Measurements from ENCODE around the gene CCDC12.
A peak's percentile ranks its signal among the peaks of the same experiment; 100 is the strongest.

CCDC12 gene

DNA sequence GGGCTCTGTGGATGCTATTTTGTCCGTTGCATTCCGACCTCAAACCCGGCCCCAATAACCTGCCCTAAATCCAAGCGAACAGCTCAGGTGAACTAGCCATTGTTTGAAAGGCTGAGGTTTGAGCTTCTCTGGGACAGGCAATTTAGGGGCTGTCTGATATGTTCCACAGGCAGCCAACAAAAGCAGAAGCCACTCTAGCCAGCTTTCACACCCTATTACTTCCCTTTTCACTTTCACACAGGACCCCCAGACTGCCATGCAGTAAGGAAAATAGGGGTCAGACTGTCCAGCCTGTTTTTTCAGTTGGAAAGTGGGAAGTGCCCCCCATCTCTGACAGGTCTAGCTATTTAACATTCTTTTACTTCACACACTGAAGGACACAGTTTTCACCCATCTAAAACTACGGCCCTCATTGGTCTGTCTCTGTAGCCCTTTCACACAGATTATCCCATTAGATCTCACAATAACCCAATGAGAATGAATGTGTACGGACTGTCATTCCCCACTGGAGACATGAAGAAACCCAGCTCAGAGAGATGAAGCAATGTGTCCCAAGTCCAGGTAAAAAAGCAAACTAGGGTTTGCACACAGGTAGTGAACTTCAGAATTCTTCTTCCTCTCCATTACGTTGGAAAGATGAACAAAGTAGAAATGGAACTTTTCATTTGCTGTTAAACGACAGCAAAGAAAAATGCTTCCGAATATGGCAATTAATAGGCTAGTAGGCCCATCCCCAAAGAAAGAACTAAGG is 1.9 kb downstream of the CCDC12 start:
- no peak for TF ChIP-seq CTCF (IDR thresholded peaks at IDR 0.05; ENCODE audit: extremely low read depth, missing control alignments)
- no peak for DNase-seq (ENCODE audit: low spot score)

DNA sequence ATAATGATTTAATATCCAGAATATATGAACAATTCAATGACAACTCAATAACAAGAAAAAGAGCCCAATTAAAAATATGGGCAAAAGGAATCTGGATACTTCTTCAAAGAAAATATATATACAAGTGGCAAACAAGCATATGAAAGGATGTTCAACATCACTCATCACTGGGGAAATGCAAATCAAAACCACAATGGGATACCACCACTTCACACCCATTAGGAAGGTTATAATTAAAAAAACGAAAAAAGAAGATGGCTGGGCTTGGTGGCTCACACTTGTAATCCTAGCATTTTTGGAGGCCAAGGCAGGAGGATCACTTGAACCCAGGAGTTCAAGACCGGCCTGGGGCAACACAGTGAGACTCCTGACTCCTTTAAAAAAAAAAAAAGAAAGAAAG is 4.1 kb downstream of the CCDC12 start:
- DNase-seq (ENCODE audit: low spot score): no peak
- TF ChIP-seq CTCF (IDR thresholded peaks at IDR 0.05; ENCODE audit: extremely low read depth, missing control alignments): no peak

- TF ChIP-seq CTCF (IDR thresholded peaks at IDR 0.05; ENCODE audit: extremely low read depth, missing control alignments): no peak
- peak; percentile 61 for DNase-seq (ENCODE audit: low spot score)
Measured at GRCh38 chr3:46971742-46972141, 4.8 kb downstream of the CCDC12 start.

DNA sequence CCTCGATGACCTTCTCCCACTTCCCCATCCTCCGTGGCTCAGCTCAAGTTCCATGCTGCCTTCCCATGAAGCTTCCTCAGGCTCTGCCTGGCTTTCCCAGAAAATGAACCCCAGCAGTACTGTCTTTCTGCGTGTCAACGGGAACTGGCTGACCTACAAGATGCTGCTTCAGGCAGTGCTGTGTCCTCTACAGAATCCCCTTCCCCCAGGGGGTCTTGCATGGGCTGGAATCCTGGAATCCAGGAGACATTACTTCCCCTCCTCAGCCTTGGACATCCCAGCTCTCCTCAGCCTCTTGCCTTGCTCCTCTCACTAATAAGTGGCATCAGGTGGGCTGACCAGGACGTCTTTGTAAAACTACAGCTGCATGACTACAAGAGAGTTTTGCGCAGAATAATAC is 5.4 kb downstream of the CCDC12 start:
- no peak for DNase-seq (ENCODE audit: low spot score)
- TF ChIP-seq CTCF (IDR thresholded peaks at IDR 0.05; ENCODE audit: extremely low read depth, missing control alignments): no peak

DNA sequence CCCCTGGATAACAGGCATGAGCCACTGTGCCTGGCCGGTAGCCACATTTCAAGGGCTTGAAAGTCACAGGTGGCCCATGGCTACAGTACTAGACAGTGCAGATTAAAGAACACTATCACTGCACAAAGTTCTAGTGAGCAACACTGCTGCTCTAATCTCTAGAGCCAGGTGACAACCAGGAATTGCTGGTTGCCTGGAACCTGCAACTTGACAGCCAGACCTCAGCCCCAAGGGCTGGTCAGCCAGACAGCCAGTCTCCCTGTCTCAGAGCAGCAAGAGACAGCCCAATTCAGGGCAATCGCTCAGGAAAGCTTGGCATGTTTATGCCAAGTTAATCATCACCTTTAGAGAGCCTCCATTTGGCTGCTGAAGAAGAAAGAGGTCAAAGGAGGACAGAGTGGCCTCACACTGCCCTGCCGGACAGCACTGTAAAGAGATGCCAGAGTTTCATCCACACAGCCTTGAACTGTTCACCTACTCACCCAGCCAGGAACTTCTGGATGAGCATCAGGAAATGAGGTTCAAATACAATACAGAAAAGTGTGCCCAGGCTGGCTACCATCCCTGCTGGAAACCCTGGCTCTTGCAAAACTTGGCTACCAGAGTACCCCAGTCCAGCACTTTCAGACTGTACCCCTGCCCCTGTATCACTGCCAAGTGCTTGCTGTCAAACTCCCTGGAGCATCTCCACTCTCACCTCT is 6.0 kb downstream of the CCDC12 start:
- TF ChIP-seq CTCF (IDR thresholded peaks at IDR 0.05; ENCODE audit: extremely low read depth, missing control alignments): no peak
- no peak for DNase-seq (ENCODE audit: low spot score)

GRCh38 chr3:46968783-46969428 is 7.6 kb downstream of the CCDC12 start:
- no peak for DNase-seq (ENCODE audit: low spot score)
- no peak for TF ChIP-seq CTCF (IDR thresholded peaks at IDR 0.05; ENCODE audit: extremely low read depth, missing control alignments)

DNA sequence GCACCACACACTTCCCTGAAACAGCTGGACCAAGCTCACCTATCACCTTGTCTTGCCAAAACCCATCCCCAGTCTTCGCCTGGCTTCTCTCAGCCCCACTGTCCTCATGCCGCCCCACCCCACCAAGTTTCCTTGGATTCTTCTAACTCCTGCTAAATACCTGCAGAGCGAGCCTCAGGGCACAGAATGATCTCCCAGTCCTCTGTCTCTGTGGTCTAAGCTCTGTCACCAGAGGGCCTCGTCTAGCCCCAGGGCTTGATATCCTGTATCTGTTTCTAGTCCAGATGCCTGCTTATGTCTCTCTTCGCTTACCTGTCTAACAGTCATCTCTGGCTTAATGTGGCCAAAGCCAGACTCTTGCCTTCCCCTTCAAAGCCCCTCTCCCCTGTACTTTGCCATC is 9.7 kb downstream of the CCDC12 start:
- no peak for DNase-seq (ENCODE audit: low spot score)
- TF ChIP-seq CTCF (IDR thresholded peaks at IDR 0.05; ENCODE audit: extremely low read depth, missing control alignments): no peak

Data from GM20000 (cell line).